Adrenal gland (tissue), 12 donors: ENCODE data around the gene FARS2. TPM values are rescaled to one million over a fixed set of nuclear protein-coding genes. Genes with fewer than 3 reads are reported as not detected.

Source experiments
- DNase-seq, 7 donors: peaks; one replicate each; pipeline ENCODE4 v3.0.0-alpha.2; 2019 to 2020
- H3K27ac ChIP-seq, 5 donors: fragments of 200-600 bp; sonication (generic) in 4 of 5; 1 replicate in 3 of 5; 2 replicates in 2 of 5; pipeline versions ENCODE4 v1.5.1 to v1.8.0; 2016 to 2020; ENCODE audit warnings: mild to moderate bottlenecking in 1 of 5
- H3K27me3 ChIP-seq: fragments of 200-600 bp; 2 replicates; pipeline ENCODE4 v1.8.0; 2021
- H3K36me3 ChIP-seq, 2 donors: fragments of 200-600 bp; replicated peaks in 1 of 2; 1 replicate in 1 of 2; 2 replicates in 1 of 2; pipeline versions ENCODE4 v1.5.1 to v1.8.0; 2018 to 2022
- H3K4me1 ChIP-seq, 2 donors: fragments of 200-600 bp; replicated peaks in 1 of 2; 1 replicate in 1 of 2; 2 replicates in 1 of 2; pipeline versions ENCODE4 v1.5.1 to v1.8.0; 2018 to 2021
- H3K4me3 ChIP-seq, 4 donors: fragments of 200-600 bp; sonication (generic) in 3 of 4; one replicate each; pipeline ENCODE4 v1.5.1; 2016 to 2018
- H3K9me3 ChIP-seq, 3 donors: fragments of 200-600 bp; sonication (generic) in 1 of 3; replicated peaks in 1 of 3; 1 replicate in 2 of 3; 2 replicates in 1 of 3; pipeline versions ENCODE4 v1.5.1 to v1.8.0; 2016 to 2021
- CTCF ChIP-seq, 6 experiments: fragments of 450-650 bp in 4 of 6; fragments of 200-600 bp in 2 of 6; sonication (generic) in 1 of 6; IDR thresholded peaks; 1 replicate in 5 of 6; 2 replicates in 1 of 6; pipeline versions ENCODE4 v1.5.1 to v1.8.0; 2016 to 2021; ENCODE audit warnings: antibody characterized with exemption in 6 of 6, mild to moderate bottlenecking in 2 of 6, moderate library complexity in 1 of 6
- POLR2A ChIP-seq, 2 donors: fragments of 450-650 bp; IDR thresholded peaks; one replicate each; pipeline ENCODE4 v1.6.1; 2017; ENCODE audit warnings: antibody characterized with exemption in 2 of 2, mild to moderate bottlenecking in 2 of 2, moderate library complexity in 1 of 2
- WGBS, 4 donors: extraction: QIAGEN DNeasy Blood & Tissue Kit in 2 of 4; methylation state at CpG; one replicate each; pipeline versions ENCODE4 v1.1.5 to v1.1.7; 2013 to 2017; 5-methylcytosine and 5-hydroxymethylcytosine counted together
- intact Hi-C, 2 donors: fragments of 100-400 bp; cut with DNase I; formaldehyde crosslinking; loops; one replicate each; pipeline versions ENCODE4 v1.14.1 to v1.15.0; 2022 to 2023
- polyA plus RNA-seq, 3 donors: library from polyadenylated mRNA; stranded (reverse); fragments of 200-250 nt in 2 of 3; fragments of 350-450 nt in 1 of 3; fragmentation: Illumina TruSeq in 1 of 3; extraction: RNeasy Lipid Tissue Mini Kit (QIAGEN cat#74804) in 1 of 3; gene quantifications; one replicate each; pipeline ENCODE4 v1.2.3, GENCODE V29; 2013 to 2014
- total RNA-seq, 9 donors: library from RNA; depleted of rRNA in 4 of 9; stranded (reverse); fragments of >200 nt in 4 of 9; fragments of 120-200 nt in 1 of 9; fragmentation: NEBNext Ultra II Directional in 1 of 9; extraction: Animal tissue kit (Norgen Biotek cat#: 25700) in 1 of 9; gene quantifications; one replicate each; pipeline versions ENCODE4 v1.1.0 to v1.2.4, GENCODE V29; 2013 to 2023
- donor health status: healthy with polysubstance abuse.
- donor health status: Bipolar disorder and iron deficiency.
- donor health status: DM: yes; HTN: yes; CAD: no.
- donor health status: DM: no; HTN: no; CAD: no.
- donor health status: DM: no; HTN: no; CAD: no.
- donor health status: DM: yes; HTN: yes; CAD: no.

The FARS2 gene
- total and polyA plus RNA-seq, 12 donors, result 7.2 to 55.2 (median 19.8) TPM

GRCh38 chr6:5672581-5673011 is 411.3 kb downstream of the FARS2 start:
- Histone ChIP-seq H3K27me3 (no peaks in the 10 kb centered on the region), H3K36me3 (no peaks in the 10 kb centered on the region), H3K4me1 (peaks cover 13 to 38% of the 10 kb centered on the region in 2 donors), H3K9me3 (no peaks in the 10 kb centered on the region), H3K4me3 (no peak overlapping the region), H3K27ac (peak overlapping the region in 2 of 5 donors; percentile 60 to 79)
- intact Hi-C loops, result no loop called here
- 13 to 19% (median 16%) methylated on average over 3 of the region's 3 CpGs for WGBS, 4 donors
- DNase-seq, result peak; percentile 51 to 88 (median 69)
- TF ChIP-seq POLR2A (IDR thresholded peaks at IDR 0.05), result no peak
- TF ChIP-seq CTCF (IDR thresholded peaks at IDR 0.05), result no peak

GRCh38 chr6:5673019-5673790 is 411.9 kb downstream of the FARS2 start:
- H3K4me1 ChIP-seq, result peaks cover 13 to 38% of the 10 kb centered on the region in 2 donors
- H3K27ac ChIP-seq, result peak overlapping the region in 2 of 5 donors; percentile 4 to 79
- H3K36me3 ChIP-seq, result no peaks in the 10 kb centered on the region
- no peak overlapping the region for H3K4me3 ChIP-seq
- WGBS, 4 donors, result 72 to 81% (median 79%) methylated on average over 13 of the region's 13 CpGs
- TF ChIP-seq POLR2A (IDR thresholded peaks at IDR 0.05), result no peak
- TF ChIP-seq CTCF (IDR thresholded peaks at IDR 0.05), result no peak
- no peaks in the 10 kb centered on the region for H3K27me3 ChIP-seq
- H3K9me3 ChIP-seq, result no peaks in the 10 kb centered on the region
- DNase-seq, result peak in 1 of 7 donors; percentile 41
- intact Hi-C loops, result no loop called here

- no peaks in the 10 kb centered on the region for H3K36me3 ChIP-seq
- intact Hi-C loops, result no loop called here
- H3K27me3 ChIP-seq, result no peaks in the 10 kb centered on the region
- no peaks in the 10 kb centered on the region for H3K9me3 ChIP-seq
- peak in 1 of 7 donors; percentile 19 for DNase-seq
- H3K27ac ChIP-seq, result peak overlapping the region in 1 of 5 donors; percentile 41
- no peak for TF ChIP-seq POLR2A (IDR thresholded peaks at IDR 0.05)
- no peak for TF ChIP-seq CTCF (IDR thresholded peaks at IDR 0.05)
- 43 to 76% (median 66%) methylated on average over 3 of the region's 3 CpGs for WGBS, 4 donors
- H3K4me1 ChIP-seq, result peaks cover 13 to 38% of the 10 kb centered on the region in 2 donors
- H3K4me3 ChIP-seq, result no peak overlapping the region
These were observed 412.8 kb downstream of the FARS2 start for GRCh38 chr6:5674141-5674540.

GRCh38 chr6:5674721-5675120 is 413.4 kb downstream of the FARS2 start:
- Histone ChIP-seq H3K27ac (peak overlapping the region in 1 of 5 donors; percentile 41), H3K27me3 (no peaks in the 10 kb centered on the region), H3K9me3 (no peaks in the 10 kb centered on the region), H3K4me1 (peaks cover 13 to 38% of the 10 kb centered on the region in 2 donors), H3K36me3 (no peaks in the 10 kb centered on the region), H3K4me3 (no peak overlapping the region)
- intact Hi-C loops, result no loop called here
- no peak for TF ChIP-seq CTCF (IDR thresholded peaks at IDR 0.05)
- TF ChIP-seq POLR2A (IDR thresholded peaks at IDR 0.05), result no peak
- peak in 1 of 7 donors; percentile 26 for DNase-seq
- WGBS, 4 donors, result 73 to 85% (median 81%) methylated on average over 2 of the region's 2 CpGs
